Measurements from ENCODE around the gene NAGPA.

The NAGPA gene

DNA sequence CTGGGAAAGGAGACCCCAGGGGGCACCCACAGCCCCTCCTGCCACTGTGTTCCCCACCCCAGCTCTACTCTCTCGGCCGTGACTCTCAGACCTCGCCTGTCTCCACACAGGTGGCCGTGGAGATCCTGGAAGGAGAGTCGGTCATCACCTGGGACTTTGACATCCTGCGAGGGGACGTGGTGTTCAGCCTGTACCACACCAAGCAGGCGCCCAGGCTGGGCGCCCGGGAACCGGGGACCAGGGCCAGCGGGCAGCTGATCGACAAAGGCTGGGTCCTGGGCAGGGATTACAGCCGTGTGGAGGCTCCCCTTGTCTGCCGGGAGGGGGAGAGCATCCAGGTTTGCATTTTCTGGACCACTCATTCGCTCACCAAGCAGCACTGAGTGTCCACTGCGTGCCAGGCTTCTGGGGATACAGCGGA is 25.4 kb downstream of the NAGPA start:
- no peaks in the 10 kb centered on the region for H3K36me3 ChIP-seq (ENCODE audit: control insufficient read depth, insufficient read depth, low read length)
- DNase-seq (ENCODE audit: extremely low read depth, insufficient read length) = no peak
- TF ChIP-seq, protein P1, sequence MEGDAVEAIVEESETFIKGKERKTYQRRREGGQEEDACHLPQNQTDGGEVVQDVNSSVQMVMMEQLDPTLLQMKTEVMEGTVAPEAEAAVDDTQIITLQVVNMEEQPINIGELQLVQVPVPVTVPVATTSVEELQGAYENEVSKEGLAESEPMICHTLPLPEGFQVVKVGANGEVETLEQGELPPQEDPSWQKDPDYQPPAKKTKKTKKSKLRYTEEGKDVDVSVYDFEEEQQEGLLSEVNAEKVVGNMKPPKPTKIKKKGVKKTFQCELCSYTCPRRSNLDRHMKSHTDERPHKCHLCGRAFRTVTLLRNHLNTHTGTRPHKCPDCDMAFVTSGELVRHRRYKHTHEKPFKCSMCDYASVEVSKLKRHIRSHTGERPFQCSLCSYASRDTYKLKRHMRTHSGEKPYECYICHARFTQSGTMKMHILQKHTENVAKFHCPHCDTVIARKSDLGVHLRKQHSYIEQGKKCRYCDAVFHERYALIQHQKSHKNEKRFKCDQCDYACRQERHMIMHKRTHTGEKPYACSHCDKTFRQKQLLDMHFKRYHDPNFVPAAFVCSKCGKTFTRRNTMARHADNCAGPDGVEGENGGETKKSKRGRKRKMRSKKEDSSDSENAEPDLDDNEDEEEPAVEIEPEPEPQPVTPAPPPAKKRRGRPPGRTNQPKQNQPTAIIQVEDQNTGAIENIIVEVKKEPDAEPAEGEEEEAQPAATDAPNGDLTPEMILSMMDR (IDR thresholded peaks at IDR 0.05; ENCODE audit: insufficient read depth, low read length, poor library complexity, severe bottlenecking) = no peak
- H3K27me3 ChIP-seq (replicated peaks; ENCODE audit: control insufficient read depth, insufficient read depth, low read length) = no peaks in the 10 kb centered on the region; the same call in 1 of the 2 replicates
- no peak overlapping the region for H3K4me3 ChIP-seq (replicated peaks; ENCODE audit: low read depth, low read length)

DNA sequence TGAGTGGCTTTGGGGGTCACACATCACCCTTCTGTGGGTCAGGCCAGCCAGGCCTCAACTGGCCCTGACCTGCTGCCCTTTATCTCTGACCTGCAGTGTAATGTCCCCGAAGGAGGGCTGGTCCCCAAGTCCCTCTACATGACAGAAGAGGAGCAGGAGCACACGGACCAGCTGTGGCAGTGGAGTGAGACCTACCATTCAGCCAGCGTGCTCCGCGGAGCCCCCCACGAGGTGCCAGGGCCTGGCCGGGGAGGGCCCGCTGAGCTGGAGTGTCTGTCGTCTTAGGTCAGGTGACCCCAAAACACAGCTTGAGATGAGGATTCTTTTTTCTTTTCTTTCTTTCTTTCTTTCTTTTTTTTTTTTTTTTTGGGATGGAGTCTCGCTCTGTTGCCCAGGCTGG is 26.5 kb downstream of the NAGPA start:
- H3K36me3 ChIP-seq (ENCODE audit: control insufficient read depth, insufficient read depth, low read length) = no peaks in the 10 kb centered on the region
- no peaks in the 10 kb centered on the region; the same call in 1 of the 2 replicates for H3K27me3 ChIP-seq (replicated peaks; ENCODE audit: control insufficient read depth, insufficient read depth, low read length)
- TF ChIP-seq, protein P1 (IDR thresholded peaks at IDR 0.05; ENCODE audit: insufficient read depth, low read length, poor library complexity, severe bottlenecking) = no peak
- DNase-seq (ENCODE audit: extremely low read depth, insufficient read length) = no peak
- no peak overlapping the region for H3K4me3 ChIP-seq (replicated peaks; ENCODE audit: low read depth, low read length)

DNA sequence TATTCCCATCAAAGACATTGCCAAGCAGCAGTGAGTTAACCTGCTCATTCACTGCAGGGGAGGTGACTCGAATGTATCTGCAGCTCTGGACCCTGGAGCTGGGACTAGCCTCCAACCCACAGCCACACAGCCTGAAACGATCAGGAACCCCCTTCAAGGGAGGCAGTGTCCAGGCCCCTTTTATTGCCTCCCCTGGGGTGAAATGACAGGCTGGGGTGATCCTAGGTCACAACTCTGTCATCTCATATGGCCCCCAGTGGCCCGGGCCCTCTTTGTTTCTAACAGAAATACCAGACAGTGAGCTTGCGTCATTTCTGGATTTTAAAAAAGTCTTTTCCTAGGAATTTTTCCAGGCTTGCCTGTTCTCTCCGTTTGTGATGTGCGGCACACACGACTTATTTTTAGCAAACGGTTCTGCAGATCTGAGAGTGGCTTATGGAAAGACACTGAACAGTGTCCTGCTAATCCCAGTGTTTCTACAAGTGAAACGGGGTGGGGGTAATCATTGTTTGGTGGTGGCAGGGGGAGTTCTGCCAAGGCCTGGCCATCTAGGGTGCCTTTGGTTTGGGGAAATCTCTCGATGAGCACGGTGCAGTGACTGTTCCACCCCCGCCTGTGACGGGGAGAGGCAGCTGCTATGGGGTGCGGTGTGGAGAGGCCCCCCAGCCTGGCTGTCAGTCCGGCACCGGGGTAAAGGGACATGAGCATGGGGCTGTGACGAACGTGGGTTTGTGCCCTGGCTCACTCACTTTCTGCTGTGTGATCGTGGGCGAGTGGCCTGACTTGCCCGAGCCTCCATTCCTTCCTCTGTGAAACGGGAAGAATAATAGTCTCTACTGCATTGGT is 27.2 kb downstream of the NAGPA start:
- DNase-seq (ENCODE audit: extremely low read depth, insufficient read length) = no peak

DNA sequence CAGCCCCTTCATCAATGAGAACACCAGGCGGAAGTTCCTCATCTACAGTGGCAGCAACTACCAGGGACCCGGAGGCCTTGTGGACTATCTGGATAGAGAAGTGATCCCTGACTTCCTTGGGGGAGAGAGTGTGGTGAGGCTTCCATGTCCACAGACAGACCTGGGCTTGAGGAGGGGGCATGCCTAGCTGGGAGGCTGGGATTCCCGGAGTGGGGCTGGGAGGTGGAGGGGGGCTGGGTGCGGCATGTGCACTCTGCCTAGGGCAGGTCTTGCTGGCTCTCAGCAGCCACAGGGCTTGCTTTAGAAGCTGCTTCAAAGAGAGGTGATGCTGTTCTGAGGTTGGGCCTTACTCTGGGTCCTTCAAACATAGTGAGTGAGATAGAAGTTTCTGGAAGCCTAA is 27.8 kb downstream of the NAGPA start:
- H3K36me3 ChIP-seq (ENCODE audit: control insufficient read depth, insufficient read depth, low read length) = no peaks in the 10 kb centered on the region
- H3K27me3 ChIP-seq (replicated peaks; ENCODE audit: control insufficient read depth, insufficient read depth, low read length) = no peaks in the 10 kb centered on the region; the same call in 1 of the 2 replicates
- DNase-seq (ENCODE audit: extremely low read depth, insufficient read length) = no peak
- TF ChIP-seq, protein P1 (IDR thresholded peaks at IDR 0.05; ENCODE audit: insufficient read depth, low read length, poor library complexity, severe bottlenecking) = no peak
- no peak overlapping the region for H3K4me3 ChIP-seq (replicated peaks; ENCODE audit: low read depth, low read length)

More for the DNA sequence above, 27.2 kb downstream of the NAGPA start:
- no peak overlapping the region for H3K4me3 ChIP-seq (replicated peaks; ENCODE audit: low read depth, low read length)
- TF ChIP-seq, protein P1 (IDR thresholded peaks at IDR 0.05; ENCODE audit: insufficient read depth, low read length, poor library complexity, severe bottlenecking) = no peak
- no peaks in the 10 kb centered on the region; the same call in 1 of the 2 replicates for H3K27me3 ChIP-seq (replicated peaks; ENCODE audit: control insufficient read depth, insufficient read depth, low read length)
- H3K36me3 ChIP-seq (ENCODE audit: control insufficient read depth, insufficient read depth, low read length) = no peaks in the 10 kb centered on the region

DNA sequence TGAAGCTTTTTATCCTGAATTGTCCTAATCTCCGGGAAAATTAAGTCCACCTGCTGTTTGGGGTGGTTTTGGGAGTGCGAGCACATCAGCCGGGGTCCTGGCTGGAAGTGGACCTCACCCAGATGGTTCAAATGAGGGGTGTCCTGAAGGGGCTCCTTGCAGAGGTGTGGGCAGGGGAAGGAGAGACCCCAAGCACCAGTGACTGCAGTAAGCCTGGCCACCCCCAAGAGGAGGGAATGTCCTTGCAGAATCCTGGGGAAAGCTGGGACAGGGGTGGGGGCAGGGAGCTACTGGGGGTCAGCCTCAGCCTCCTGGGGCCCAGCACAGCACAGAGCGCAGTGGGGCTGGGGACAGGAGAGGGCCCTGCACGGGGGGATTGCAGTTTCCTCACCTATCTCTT is 29.4 kb downstream of the NAGPA start:
- no peaks in the 10 kb centered on the region; the same call in 1 of the 2 replicates for H3K27me3 ChIP-seq (replicated peaks; ENCODE audit: control insufficient read depth, insufficient read depth, low read length)
- TF ChIP-seq, protein P1 (IDR thresholded peaks at IDR 0.05; ENCODE audit: insufficient read depth, low read length, poor library complexity, severe bottlenecking) = no peak
- no peak overlapping the region for H3K4me3 ChIP-seq (replicated peaks; ENCODE audit: low read depth, low read length)
- no peaks in the 10 kb centered on the region for H3K36me3 ChIP-seq (ENCODE audit: control insufficient read depth, insufficient read depth, low read length)
- no peak for DNase-seq (ENCODE audit: extremely low read depth, insufficient read length)
